Fibroblast of lung (primary cell): ENCODE results near the gene FBXL12. TPM values are rescaled to one million over a fixed set of nuclear protein-coding genes. Genes with fewer than 3 reads are reported as not detected.

Experiments
- DNase-seq, 2 donors: peaks; one replicate each; pipeline versions ENCODE4 v3.0.0 to v3.0.0-alpha.2; 2010; ENCODE audit warnings: low read depth in 2 of 2
- H2AFZ ChIP-seq: 2 replicates; pipeline ENCODE4 v1.5.1; 2012; ENCODE audit warnings: low read length, control low read depth, inconsistent platforms
- H3K27ac ChIP-seq: 2 replicates; pipeline ENCODE4 v1.5.1; 2011; ENCODE audit warnings: low read length, control low read depth; ENCODE audit not compliant: insufficient read depth
- H3K27me3 ChIP-seq: 2 replicates; pipeline ENCODE4 v1.5.1; 2011; ENCODE audit warnings: mild to moderate bottlenecking, low read length; ENCODE audit not compliant: control insufficient read depth, insufficient read depth
- H3K36me3 ChIP-seq: 2 replicates; pipeline ENCODE4 v1.5.1; 2011; ENCODE audit warnings: low read length; ENCODE audit not compliant: control insufficient read depth, insufficient read depth
- H3K4me1 ChIP-seq: 2 replicates; pipeline ENCODE4 v1.5.1; 2011; ENCODE audit warnings: low read length; ENCODE audit not compliant: control insufficient read depth, insufficient read depth; ENCODE audit errors: extremely low read depth
- H3K4me2 ChIP-seq: 2 replicates; pipeline ENCODE4 v1.5.1; 2011; ENCODE audit warnings: low read length, control low read depth; ENCODE audit not compliant: insufficient read depth; ENCODE audit errors: extremely low read depth
- H3K4me3 ChIP-seq, 4 experiments: fragments of 200-600 bp in 1 of 4; sonication (generic) in 1 of 4; replicated peaks in 1 of 4; 2 replicates each; pipeline ENCODE4 v1.5.1; 2011 to 2016; ENCODE audit warnings: low read length in 4 of 4, low read depth in 3 of 4, mild to moderate bottlenecking in 3 of 4, control low read depth in 2 of 4, inconsistent platforms in 1 of 4, mixed read lengths in 1 of 4; ENCODE audit not compliant: insufficient read depth in 1 of 4; ENCODE audit errors: control extremely low read depth in 1 of 4
- H3K79me2 ChIP-seq: 2 replicates; pipeline ENCODE4 v1.5.1; 2012; ENCODE audit warnings: mild to moderate bottlenecking, low read length, inconsistent platforms; ENCODE audit not compliant: control insufficient read depth, insufficient read depth
- H3K9ac ChIP-seq: 2 replicates; pipeline ENCODE4 v1.5.1; 2011; ENCODE audit warnings: mild to moderate bottlenecking, low read length, control low read depth; ENCODE audit not compliant: insufficient read depth
- H3K9me3 ChIP-seq: 2 replicates; pipeline ENCODE4 v1.5.1; 2012; ENCODE audit warnings: low read depth, low read length; ENCODE audit not compliant: control insufficient read depth, insufficient read depth
- H4K20me1 ChIP-seq: 2 replicates; pipeline ENCODE4 v1.5.1; 2011; ENCODE audit warnings: low read length; ENCODE audit not compliant: control insufficient read depth, insufficient read depth; ENCODE audit errors: extremely low read depth
- EZH2 ChIP-seq: IDR thresholded peaks from 2 replicates; pipeline ENCODE4 v1.5.1; 2012; ENCODE audit warnings: low read length, control low read depth, mild to moderate bottlenecking; ENCODE audit errors: missing control alignments
- polyA plus RNA-seq, 2 donors: library from polyadenylated mRNA; depleted of rRNA in 1 of 2; stranded (reverse) in 1 of 2; unstranded in 1 of 2; fragments of >200 nt; gene quantifications; 2 replicates each; pipeline ENCODE4 v1.2.1, GENCODE V29; 2011 to 2012; ENCODE audit warnings: missing spikeins in 1 of 2
- total RNA-seq: library from RNA; depleted of rRNA; stranded (reverse); fragments of >200 nt; gene quantifications from 2 replicates; pipeline ENCODE4 v1.2.1, GENCODE V29; 2014
- TF ChIP-seq, protein P1 (sequence below), 2 donors: IDR thresholded peaks in 1 of 2; conservative IDR thresholded peaks in 1 of 2; 1 replicate in 1 of 2; 2 replicates in 1 of 2; pipeline ENCODE4 v1.5.1; 2011 to 2012; ENCODE audit warnings: low read length in 2 of 2, control low read depth in 1 of 2, inconsistent platforms in 1 of 2, low read depth in 1 of 2, mild to moderate bottlenecking in 1 of 2

Gene FBXL12
- total and polyA plus RNA-seq, 2 donors (not counting 1 experiment from before 2014, with no cell fraction given): 20.7 to 23.1 TPM

- H3K36me3 ChIP-seq: no peaks in the 10 kb centered on the region
- H3K27ac ChIP-seq: no peak overlapping the region
- no peaks in the 10 kb centered on the region for H4K20me1 ChIP-seq
- no peaks in the 10 kb centered on the region for H3K9me3 ChIP-seq
- H3K4me1 ChIP-seq: no peaks in the 10 kb centered on the region
- TF ChIP-seq, protein P1, sequence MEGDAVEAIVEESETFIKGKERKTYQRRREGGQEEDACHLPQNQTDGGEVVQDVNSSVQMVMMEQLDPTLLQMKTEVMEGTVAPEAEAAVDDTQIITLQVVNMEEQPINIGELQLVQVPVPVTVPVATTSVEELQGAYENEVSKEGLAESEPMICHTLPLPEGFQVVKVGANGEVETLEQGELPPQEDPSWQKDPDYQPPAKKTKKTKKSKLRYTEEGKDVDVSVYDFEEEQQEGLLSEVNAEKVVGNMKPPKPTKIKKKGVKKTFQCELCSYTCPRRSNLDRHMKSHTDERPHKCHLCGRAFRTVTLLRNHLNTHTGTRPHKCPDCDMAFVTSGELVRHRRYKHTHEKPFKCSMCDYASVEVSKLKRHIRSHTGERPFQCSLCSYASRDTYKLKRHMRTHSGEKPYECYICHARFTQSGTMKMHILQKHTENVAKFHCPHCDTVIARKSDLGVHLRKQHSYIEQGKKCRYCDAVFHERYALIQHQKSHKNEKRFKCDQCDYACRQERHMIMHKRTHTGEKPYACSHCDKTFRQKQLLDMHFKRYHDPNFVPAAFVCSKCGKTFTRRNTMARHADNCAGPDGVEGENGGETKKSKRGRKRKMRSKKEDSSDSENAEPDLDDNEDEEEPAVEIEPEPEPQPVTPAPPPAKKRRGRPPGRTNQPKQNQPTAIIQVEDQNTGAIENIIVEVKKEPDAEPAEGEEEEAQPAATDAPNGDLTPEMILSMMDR (conservative IDR thresholded peaks at IDR 0.05 in 1 of 2, IDR thresholded peaks at IDR 0.05 in 1 of 2; ENCODE audit: low read depth in 1 of 2, low read length in 2 of 2): no peak
- TF ChIP-seq EZH2: no peak
- H3K9ac ChIP-seq: no peak overlapping the region
- H2AFZ ChIP-seq: no peak overlapping the region
- H3K4me2 ChIP-seq: no peak overlapping the region
- H3K79me2 ChIP-seq: no peaks in the 10 kb centered on the region
- no peak for DNase-seq
- no peaks in the 10 kb centered on the region for H3K27me3 ChIP-seq
- H3K4me3 ChIP-seq: no peak overlapping the region
These were observed 44.1 kb upstream of the FBXL12 start for GRCh38 chr19:9862938-9863337.

DNA sequence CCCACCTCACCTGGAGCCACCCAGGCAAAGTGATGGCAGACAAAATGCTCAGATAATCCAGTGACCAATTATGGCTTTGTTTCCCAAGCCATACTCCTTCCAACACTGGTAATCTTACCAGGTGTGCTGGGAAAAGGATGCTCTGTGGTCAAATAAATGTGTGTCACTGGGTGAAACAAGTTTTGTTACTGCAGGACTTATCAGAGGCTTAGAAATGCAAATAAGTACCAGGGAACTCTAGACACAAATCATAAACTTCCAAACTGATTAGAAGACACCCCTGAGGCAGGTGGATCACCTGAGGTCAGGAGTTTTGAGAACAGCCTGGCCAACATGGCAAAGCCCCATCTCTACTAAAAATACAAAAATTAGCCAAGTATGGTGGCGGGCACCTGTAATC, 42.6 kb upstream of the FBXL12 start:
- no peaks in the 10 kb centered on the region for H3K27me3 ChIP-seq
- H3K9me3 ChIP-seq: no peaks in the 10 kb centered on the region
- H3K36me3 ChIP-seq: no peaks in the 10 kb centered on the region
- no peaks in the 10 kb centered on the region for H4K20me1 ChIP-seq
- H2AFZ ChIP-seq: no peak overlapping the region
- no peak for DNase-seq
- H3K4me1 ChIP-seq: no peaks in the 10 kb centered on the region
- H3K79me2 ChIP-seq: no peaks in the 10 kb centered on the region
- no peak overlapping the region for H3K4me2 ChIP-seq
- no peak overlapping the region for H3K27ac ChIP-seq
- no peak overlapping the region for H3K9ac ChIP-seq
- TF ChIP-seq EZH2: no peak
- TF ChIP-seq, protein P1 (conservative IDR thresholded peaks at IDR 0.05 in 1 of 2, IDR thresholded peaks at IDR 0.05 in 1 of 2; ENCODE audit: low read depth in 1 of 2, low read length in 2 of 2): no peak
- no peak overlapping the region for H3K4me3 ChIP-seq

GRCh38 chr19:9860407-9860806, 41.5 kb upstream of the FBXL12 start:
- H3K36me3 ChIP-seq: no peaks in the 10 kb centered on the region
- H3K9me3 ChIP-seq: no peaks in the 10 kb centered on the region
- no peak overlapping the region for H3K9ac ChIP-seq
- no peak overlapping the region for H3K4me3 ChIP-seq
- no peak overlapping the region for H3K4me2 ChIP-seq
- H3K27me3 ChIP-seq: no peaks in the 10 kb centered on the region
- H3K79me2 ChIP-seq: no peaks in the 10 kb centered on the region
- no peak overlapping the region for H2AFZ ChIP-seq
- no peak for TF ChIP-seq EZH2
- TF ChIP-seq, protein P1 (conservative IDR thresholded peaks at IDR 0.05 in 1 of 2, IDR thresholded peaks at IDR 0.05 in 1 of 2; ENCODE audit: low read depth in 1 of 2, low read length in 2 of 2): no peak
- no peaks in the 10 kb centered on the region for H3K4me1 ChIP-seq
- no peak for DNase-seq
- no peak overlapping the region for H3K27ac ChIP-seq
- no peaks in the 10 kb centered on the region for H4K20me1 ChIP-seq
